Measurements from ENCODE around the gene LRRC43.

The LRRC43 gene

DNA sequence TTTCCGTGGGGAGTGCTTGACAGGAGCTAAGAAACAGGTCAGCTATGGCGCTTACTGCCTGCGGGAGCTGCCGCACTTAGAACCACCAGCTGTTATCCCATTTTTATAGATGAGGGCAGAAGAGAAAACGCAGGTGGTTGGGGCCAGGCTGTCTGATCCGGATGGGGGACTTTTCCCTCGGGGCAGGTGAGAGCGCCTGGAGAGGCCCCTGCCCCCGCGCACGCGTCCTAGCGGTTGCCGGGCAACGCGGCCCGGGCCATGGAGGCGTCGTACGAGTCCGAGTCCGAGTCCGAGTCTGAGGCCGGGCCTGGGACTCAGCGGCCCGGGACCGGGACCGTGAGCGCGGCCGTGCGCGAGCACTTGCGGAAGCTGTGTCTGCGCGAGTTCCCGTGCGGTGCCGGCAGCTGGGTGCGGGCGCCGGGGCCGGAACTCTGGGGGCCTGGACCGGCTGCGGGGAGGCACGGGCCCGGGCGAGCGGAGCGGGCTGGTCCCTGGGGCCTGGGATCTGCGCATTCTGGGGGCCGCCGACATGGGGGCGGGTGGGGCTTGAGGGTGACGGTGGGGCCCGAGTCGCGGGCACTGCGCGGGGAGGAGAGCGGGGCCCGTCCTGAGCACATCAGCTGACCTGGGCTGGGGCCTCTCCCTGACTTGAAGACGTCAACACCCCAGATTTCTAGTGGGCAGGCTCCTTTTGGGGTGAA is at the start of gene LRRC43:
Gene LRRC43 (plus strand): TSS at position 237 of the 701 bp plus-strand sequence. CDS start 22 bp downstream, at position 259.
- DNase-seq: peak; percentile 90

DNA sequence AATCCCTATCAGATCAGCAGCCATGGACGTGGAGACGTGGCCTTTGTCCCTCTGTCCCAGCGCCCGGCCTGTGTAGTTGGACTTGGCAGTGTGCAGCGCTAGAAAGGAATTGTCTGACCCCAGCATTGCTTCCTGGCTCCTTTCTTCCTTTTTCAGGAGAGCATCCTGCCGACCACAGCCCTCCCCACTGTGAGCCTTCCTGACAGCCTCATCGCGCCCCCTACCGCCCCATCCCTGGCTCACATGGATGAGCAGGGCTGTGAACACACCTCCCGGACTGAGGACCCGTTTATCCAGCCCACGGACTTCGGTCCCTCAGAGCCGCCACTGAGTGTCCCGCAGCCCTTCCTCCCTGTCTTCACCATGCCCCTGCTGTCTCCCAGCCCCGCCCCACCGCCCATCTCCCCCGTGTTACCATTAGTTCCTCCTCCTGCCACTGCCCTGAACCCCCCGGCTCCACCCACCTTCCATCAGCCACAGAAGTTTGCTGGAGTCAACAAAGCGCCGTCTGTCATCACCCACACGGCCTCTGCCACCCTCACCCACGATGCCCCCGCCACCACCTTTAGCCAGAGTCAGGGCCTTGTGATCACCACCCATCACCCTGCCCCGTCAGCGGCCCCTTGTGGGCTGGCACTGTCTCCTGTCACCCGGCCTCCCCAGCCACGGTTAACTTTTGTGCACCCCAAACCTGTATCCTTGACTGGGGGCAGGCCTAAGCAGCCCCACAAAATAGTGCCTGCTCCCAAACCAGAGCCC is 49.6 kb upstream of the LRRC43 start:
- peak; percentile 64 for DNase-seq

GRCh38 chr12:122135437-122136031 is 47.4 kb upstream of the LRRC43 start:
- peak; percentile 51 for DNase-seq

GRCh38 chr12:122137229-122137628 is 45.7 kb upstream of the LRRC43 start:
- DNase-seq: peak; percentile 78

DNA sequence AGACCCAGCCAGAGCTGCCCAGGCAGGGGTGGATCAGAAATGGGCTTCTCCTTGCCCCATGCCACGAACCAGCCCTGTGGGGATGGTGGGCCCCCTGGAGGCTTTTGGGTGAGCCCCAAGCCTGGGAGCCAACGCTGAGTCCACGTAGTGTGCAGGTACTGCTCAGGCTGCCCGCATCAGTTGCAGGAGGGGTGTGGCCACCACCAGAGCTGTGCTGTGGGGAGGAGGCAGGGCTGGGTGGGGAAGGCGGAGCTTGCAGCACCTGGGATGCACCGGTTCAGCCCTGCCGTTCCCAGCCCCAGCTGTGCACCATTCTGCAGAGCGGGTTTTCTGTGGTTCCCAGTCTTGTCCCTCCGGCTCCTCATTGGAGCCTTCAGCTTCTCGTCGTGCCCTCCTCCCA is 45.2 kb upstream of the LRRC43 start:
- peak; percentile 86 for DNase-seq

GRCh38 chr12:122138181-122138580 is 44.7 kb upstream of the LRRC43 start:
- DNase-seq: peak; percentile 44

DNA sequence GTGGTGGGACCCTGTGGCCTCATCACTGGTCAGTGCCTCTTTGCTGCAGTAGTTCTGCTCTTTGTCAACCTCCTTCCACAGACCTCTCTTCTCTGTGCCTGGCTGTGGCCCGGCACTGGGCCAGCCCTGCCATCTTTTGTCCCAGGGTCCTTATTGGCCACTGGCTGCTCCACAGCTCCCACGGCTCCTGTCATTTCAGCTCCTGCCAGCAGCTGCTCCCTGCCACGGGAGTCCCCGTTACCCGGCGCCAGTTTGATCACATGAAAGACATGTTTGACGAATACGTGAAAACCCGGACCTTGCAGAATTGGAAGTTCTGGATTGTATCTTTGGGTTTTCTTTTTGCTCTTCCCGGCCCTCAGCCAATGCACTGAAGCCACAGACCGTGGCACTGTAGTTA is 44.3 kb upstream of the LRRC43 start:
- peak; percentile 52 for DNase-seq

DNA sequence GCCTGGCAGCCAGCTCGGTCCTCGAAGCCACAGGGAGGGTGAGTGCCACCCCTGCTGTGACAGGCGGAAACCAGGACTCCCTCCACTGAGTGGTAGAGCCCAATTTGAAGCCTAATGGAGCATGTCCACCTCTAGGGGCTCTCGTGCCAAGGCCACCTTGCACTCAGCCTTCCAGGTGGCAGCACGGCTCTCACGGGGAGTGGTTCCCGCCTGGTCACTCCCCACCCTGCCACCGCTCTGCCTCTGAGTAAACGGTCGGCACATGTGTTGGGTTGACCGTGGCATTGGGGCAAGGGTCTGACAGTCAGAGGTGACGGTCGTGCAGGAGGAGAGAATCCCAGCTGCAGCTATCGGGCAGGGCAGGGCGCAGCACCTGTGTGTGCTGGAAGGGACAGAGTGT is 43.7 kb upstream of the LRRC43 start:
- peak; percentile 43 for DNase-seq

DNA sequence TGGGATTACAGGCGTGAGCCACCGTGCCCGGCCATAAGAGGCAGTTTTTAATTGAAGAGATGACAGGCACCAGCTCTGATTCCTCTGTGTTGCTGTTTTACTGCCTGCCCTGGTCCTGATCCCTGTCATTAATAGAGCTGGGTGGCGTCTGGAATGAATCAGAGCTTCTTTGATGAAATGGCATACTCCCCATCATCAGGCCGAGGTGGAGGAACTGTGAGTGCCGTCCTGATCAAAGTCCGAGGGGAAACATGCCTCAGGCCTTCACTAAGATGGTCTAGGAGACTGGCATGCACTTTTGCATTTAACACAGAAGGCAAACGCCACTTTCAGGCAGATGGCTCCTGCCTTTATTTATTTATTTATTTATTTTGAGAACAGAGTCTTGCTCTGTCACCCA is 43.0 kb upstream of the LRRC43 start:
- no peak for DNase-seq

- DNase-seq: no peak
These were observed 42.3 kb upstream of the LRRC43 start for GRCh38 chr12:122140467-122141257.

DNA sequence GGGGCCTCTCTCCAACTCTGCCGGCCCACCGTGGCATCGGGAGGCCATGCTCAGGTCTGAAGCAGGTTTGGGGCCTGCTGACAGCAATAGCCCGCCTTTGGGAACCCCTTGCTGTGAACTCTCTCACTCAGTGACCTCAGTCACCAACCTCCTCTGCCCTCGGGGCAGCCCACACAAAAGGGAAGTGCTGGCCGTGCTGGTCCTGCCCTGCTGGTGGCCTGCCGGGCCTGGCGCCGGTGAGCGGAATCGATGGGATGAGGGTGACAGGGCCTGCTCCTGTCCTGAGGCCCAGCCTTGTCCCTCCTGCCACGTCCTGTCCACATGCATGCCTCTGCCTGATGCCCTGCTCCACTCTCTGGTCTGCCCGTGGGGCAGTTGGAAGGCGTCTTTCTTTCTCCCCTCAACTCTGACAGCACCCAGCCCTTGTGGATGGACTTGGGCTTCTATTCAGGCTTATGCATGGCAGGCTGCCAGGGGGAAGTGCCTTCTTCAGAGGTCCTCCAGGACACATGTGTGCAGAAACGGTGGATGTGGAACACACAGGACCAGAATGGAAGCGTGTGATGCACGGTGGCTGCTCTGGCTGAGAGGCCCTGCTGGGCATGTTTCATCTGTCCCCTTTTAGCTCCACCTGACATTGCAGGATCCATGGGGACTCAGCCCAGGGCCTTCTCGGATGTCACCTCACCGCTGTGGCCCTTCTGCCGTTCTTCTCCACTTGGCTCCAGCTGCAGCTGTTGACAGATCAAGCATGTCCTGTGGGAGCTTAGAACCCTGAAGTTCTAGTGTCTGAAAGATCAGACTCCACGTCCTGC is 40.8 kb upstream of the LRRC43 start:
- DNase-seq: no peak

DNA sequence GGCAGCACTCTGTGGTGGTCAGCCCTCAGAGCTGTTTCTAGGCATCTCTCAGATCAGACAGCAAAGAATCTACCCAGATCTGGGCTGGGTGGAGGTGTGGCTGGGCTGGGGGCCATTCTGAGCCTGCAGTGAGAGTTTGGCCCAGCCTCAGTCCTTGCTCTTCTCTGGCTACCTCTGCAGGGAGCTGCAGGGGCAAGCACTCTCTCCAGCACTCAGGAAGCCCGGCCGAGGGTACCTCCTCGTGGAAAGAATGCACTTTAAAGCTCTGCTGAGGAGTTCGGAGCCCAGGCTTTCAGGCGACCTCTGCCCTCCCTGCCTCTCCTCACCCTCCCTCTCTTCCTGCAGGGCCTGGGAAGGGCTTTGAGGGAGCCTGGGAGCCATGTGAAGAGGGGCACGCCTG is 40.1 kb upstream of the LRRC43 start:
- DNase-seq: no peak

DNA sequence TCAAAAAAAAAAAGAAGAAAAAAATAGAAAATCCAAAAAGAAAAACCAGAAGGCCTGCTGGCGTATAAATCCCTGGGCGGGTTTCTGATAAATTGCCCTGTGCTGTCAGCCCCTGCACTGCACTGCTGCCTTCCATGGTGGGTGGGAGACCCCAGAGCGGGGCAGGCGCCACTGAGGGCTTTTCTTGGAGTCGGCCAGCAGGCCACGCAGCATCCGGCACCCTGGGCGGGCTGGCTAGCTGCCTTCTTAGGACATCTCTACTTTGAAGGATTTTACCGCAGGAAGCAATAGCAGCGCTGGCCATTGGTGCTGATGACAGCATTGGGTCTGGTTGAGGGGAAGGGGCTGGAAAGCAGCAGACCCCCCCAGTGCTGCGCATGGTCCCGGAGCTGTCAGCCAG is 38.0 kb upstream of the LRRC43 start:
- no peak for DNase-seq

DNA sequence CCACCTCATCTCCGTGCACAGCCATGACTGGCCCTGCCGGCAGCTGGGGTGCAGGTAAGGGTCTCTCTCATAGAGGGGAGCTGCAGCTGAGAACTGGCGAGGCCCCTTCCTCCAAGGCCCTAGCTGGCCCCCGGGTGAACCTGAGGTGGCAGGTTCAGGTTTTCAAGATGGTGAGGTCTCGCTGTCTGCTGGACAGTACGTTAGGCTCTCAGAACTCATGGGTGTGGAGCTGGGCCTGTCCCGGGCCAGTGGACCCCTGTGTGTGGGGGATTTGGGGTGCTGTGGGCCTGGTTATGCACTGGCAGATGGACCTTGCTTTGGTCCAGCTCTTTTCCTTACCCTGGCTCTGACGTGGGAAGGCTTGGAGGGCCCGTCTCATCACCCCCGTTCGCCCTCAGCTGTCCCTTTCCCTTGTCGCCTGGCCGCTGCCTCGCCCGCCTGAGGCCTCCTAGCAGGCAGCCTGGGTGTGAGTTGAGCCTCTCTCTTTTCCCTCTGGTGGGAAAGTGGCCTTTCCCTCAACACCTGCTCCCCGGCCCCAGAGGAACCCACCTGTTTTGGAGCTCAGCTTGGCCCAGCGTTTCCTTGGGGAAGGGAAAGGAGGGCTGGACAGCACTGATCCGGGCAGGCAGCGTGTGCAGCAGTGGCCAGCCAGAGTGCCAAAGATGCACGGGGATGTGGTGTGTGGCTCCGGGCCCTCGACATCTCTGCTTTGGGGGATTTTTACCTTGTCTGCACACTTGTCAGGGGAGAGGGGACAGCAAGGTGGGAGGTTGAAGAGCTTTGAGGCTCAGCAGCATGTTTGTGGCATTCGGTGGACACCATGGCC is 37.2 kb upstream of the LRRC43 start:
- DNase-seq: no peak

- no peak for DNase-seq
These were observed 35.2 kb upstream of the LRRC43 start for GRCh38 chr12:122147514-122148290.

DNA sequence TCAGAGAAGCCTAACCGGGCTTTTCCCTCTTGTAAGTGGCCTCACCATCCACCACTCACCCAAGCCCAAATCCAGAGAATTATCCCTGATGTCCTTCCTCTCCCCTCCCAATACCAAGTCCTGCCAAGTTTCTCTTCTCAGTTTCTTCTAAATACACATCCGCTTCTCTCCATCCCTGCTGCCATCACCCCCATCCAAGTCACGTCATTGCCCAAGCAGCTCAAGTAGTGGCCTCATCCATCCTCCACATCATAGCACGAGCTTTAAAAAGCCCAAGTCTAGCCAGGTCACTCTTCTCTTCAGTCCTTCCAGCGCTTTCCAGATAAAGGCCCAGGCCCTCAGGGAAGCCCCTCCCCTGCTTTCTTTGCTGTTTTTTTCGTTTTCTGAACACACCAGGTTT is 34.3 kb upstream of the LRRC43 start:
- DNase-seq: no peak

- no peak for DNase-seq
These were observed 32.7 kb upstream of the LRRC43 start for GRCh38 chr12:122150127-122150681.

- no peak for DNase-seq
These were observed 30.2 kb upstream of the LRRC43 start for GRCh38 chr12:122152754-122153153.

GRCh38 chr12:122155705-122156104 is 27.2 kb upstream of the LRRC43 start:
- DNase-seq: no peak

- no peak for DNase-seq
These were observed 24.1 kb upstream of the LRRC43 start for GRCh38 chr12:122158700-122159285.

All from islet precursor cell (in vitro differentiated cells).